ENCODE data around the gene TIMELESS. TPM values are rescaled to one million over a fixed set of nuclear protein-coding genes. Genes with fewer than 3 reads are reported as not detected.
"Not testable (repeated sequence)": the region's sequence is repeated elsewhere in the genome, so short reads cannot be mapped to it uniquely, and the experiment has no call there.

Gene TIMELESS
- total RNA-seq, 1 donor from 2014 or later: 10.5 TPM

DNA sequence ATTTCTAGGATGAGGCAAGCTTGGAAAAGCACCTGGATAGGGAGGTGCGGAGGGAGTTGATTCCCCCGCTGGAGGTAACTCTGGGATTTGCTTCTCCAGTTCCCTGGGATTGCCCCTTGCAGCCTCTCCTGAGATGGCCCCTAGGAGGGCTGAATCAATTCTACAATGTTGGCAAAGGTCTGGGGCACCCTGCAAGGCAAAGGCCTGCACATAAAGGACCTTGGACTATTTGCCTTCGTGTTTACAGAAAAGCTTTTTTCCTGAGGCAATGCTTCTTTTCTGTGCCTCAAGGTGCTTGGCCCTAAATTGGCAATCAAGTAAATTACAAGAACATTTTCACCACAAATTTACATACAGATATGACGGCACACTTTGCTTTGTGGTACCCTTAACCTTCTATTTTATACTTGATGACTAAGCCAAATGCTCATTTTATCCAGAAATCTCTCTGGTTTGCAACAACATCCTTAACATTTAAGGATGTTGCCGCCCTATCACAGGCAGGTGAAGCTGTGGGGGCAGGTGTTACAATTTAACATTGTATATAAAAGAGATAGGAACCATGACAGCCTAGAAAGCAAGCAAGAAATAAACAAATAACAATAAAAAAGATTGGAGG lies 40.3 kb downstream of the TIMELESS start:
- ATAC-seq: no peak

DNA sequence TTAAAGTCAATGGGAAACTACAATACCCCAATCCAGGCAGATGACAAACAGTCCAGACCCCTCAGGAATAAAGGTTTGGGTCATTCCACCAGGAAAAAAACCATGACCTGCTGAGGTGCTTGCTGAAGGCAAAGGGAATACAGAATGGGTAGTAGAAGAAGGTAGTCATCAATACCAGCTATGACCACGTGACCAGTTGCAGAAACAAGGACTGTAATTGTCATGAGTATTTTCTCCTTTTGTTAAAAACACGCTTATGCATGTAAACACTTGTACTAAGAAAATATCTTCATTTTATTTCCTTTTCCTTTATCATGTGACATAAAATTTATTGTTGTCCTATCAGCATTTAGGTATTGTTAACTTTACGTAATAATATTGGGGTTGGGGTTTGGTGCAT lies 45.0 kb downstream of the TIMELESS start:
- not testable (repeated sequence) for ATAC-seq

DNA sequence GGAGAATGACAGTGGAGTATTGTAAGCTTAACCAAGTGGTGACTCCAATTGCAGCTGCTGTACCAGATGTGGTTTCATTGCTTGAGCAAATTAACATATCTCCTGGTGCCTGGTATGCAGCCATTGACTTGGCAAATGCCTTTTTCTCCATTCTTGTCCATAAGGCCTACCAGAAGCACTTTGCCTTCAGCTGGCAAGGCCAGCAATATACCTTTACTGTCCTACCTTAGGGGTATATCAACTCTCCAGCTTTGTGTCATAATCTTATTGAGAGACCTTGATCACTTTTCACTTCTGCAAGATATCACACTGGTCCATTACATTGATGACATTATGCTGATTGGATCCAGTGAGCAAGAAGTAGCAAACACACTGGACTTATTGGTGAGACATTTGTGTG lies 47.6 kb downstream of the TIMELESS start:
- not testable (repeated sequence) for ATAC-seq

DNA sequence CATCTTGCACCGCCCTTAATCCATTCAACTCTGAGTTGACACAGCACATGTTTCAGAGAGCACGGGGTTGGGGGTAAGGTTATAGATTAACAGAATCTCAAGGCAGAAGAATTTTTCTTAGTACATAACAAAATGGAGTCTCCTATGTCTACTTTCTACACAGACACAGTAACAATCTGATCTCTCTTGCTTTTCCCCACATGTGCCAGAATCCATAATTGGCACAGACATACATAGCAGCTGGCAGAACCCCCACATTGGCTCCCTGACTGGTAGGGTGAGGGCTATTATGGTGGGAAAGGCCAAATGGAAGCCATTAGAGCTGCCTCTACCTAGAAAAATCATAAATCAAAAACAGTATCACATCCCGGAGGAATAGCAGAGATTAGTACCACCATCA lies 48.1 kb downstream of the TIMELESS start:
- not testable (repeated sequence) for ATAC-seq

DNA sequence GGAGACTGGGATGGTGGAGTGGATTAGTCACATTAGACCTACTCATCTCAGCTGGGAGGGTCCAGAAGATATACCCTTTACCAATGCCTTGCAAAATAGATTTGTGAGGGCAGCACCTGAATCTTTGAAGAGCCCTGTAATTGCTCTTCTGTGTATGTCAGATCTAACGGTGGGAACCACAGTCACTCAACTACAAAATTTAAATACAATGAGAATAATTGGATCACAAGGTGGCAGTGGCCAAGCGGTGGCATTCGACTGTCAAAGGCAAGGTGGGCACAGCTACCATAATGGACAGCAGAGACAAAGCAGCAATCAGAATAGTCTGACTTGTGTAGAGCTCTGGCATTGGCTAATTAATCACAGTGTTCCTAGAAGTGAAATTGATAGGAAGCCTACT lies 49.8 kb downstream of the TIMELESS start:
- not testable (repeated sequence) for ATAC-seq

DNA sequence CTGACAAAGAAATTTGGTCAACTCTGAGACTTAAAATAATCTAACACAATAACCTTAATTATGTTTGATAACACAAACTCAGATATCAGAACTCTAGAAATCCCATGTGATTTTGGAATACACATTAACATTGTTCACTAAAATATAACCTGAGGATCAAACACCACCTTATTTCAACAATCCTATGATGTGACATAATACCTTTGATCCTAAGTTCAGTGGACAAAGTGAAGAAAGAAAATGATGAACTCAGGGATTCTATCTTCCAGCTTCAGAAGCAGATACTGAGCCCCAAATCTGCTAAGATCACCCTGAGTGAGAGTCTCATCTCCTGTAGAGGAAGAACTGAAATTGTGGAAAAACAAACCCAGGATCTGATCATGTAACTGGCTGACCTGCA lies 50.9 kb downstream of the TIMELESS start:
- no peak for ATAC-seq

DNA sequence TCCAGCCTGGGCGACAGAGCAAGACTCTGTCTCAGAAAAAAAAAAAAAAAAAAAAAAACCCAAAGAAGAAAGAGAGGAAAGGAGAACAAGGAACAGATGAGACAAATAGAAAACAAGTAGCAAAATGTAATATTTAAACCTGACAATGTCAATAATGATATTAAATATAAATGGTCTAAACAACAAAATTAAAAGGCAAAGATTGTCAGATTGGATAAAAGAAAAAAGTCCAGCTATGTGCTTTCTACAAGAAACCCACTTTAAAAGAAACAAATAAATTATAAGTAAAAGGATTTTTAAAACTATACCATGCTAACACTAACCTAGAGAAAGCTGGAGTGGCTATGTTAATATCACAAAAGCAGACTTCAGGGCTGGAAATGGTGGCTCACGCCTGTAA lies 56.9 kb downstream of the TIMELESS start:
- no peak for ATAC-seq

DNA sequence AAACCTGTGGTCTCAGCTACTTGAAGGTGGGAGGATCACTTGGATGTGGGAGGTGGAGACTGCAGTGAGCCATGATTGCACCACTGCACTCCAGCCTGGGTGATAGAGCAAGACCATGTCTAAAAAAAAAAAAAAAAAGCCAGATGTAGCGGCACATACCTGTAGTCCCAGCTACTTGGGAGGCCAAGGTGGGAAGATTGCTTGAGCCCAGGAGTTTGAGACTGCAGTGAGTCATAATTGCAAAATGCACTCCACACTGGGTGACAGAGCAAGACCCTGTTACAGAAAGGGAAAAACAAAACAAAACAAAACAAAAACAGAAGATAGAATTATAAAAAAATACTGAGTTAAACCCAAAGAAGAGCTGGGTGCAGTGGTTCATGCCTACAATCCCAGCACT lies 57.5 kb downstream of the TIMELESS start:
- ATAC-seq: no peak

DNA sequence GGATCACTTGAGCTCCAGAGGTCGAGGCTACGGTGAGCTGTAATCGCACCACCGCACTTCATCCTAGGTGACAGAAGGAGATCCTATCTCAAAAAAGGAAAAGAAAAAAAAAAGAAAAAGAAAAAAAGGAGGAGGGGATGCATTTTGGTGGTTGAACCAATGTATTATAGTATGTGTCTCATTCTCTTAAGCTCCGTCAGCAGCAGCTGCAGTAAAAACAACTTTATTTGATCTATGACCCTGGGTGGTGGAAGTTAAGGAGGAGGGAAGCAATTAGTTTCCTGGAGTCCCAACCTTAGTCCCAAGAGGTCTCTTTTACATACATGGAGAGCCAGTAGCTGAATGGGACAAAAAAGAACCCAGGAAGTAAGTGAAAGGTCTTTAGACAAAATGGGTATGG lies 59.8 kb downstream of the TIMELESS start:
- no peak for ATAC-seq

DNA sequence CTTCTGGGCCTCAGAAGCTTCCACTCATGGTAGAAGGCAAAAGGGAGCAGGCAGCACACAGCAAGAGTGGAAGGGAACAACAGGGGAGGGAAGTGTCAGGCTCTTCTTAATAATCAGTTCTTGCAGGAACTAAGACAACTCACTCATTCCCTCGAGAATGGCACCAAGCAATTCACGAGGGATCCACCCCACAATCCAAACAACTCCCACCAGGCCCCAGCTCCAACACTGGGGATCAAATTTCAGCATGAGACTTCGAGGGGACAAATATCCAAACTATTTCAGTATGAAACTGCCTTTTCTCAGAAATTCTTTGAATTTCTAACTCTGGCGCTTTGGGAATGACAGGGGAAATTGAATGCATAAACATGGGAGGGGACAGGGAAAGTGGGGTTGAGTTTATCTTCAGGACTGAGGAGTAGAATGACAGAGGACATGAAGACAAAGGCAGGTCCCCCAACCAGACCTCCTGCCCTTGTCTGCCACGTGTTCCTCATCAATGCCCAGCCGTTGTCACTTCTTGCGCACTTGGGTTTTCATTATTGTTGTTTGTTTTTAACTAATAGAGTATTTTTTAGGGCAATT lies 62.0 kb downstream of the TIMELESS start:
- ATAC-seq: no peak

DNA sequence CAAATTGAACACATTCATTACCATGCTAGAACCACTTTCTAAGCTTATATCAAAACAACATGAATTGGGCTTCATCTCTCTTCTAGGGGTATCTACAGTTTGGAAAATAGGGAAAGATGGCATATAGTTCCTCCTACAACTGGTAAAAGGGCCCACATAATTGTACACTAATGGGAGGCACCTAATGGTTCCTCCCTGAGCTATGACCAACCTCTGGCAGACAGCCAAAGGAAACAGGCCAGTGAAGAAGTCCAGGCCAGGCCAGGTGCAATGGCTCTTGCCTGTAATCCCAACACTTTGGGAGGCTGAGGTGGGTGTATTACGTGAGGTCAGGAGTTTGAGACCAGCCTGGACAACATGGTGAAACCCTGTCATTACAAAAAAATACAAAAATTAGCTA lies 63.4 kb downstream of the TIMELESS start:
- peak; percentile 66 for ATAC-seq

DNA sequence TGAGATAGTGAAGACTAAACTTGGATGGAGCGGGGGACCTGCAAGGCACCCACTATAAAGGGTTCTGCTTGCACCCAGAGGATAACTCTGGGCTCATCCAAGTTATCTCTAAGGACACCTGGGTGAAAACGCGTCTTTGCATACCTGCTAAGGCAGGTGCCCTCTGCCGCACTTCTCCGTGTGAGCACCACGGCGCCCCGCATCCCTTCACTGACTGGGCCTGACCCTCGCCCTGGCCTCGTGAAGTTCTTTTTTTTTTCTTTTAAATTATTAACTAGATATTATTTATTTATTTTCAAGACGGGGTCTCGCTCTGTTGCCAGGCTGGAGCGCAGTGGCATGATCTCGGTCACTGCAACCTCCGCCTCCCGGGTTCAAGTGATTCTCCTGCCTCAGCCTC lies 66.6 kb downstream of the TIMELESS start:
- no peak for ATAC-seq

DNA sequence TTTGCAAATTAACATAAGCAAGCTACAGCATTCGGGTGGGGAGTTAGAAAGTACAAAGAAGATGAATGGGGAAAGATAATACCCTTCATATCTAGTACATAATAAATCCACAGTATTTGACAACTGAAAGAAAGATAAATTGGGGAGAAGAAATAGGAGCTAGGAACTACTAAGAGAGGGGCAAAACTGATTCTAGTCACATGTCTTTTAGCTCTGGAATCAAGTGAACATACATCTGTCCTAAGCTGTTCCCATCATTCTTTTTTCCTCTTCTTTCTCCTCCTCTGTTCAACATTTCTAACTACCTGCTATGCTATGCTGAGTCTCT lies 71.3 kb downstream of the TIMELESS start:
- ATAC-seq: no peak

DNA sequence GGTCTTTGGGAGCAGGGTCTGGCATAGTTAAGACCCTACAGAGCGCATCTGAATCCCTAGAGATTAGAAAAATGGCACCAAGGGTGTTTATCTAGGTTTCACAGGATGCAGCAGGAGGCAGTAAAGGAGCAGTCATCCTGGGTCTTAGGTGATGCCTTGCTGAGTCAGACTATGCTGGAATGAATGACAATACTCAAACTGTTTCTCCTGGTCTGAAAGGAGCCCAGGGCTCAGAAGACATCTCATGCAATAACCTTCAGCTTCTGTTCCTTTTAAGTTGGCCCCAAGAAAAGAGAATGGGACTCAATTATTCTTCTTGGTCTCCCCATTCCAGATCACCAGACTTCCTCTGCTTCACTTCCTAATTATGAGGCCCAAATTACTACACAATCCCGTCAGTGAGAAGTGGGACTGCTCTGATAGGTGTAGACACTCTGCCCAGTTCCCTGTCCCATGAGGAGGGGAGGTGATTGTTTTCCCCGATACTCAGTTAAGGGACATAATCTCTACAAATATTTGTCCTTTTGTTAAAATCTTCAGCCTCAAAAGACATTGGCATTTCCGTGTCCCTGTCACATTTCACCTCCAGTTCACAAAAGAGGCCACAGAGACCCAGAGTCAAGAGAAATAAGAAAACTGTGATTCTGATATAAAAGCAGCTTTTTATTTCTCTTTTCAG lies 71.8 kb downstream of the TIMELESS start:
- ATAC-seq: peak; percentile 45

DNA sequence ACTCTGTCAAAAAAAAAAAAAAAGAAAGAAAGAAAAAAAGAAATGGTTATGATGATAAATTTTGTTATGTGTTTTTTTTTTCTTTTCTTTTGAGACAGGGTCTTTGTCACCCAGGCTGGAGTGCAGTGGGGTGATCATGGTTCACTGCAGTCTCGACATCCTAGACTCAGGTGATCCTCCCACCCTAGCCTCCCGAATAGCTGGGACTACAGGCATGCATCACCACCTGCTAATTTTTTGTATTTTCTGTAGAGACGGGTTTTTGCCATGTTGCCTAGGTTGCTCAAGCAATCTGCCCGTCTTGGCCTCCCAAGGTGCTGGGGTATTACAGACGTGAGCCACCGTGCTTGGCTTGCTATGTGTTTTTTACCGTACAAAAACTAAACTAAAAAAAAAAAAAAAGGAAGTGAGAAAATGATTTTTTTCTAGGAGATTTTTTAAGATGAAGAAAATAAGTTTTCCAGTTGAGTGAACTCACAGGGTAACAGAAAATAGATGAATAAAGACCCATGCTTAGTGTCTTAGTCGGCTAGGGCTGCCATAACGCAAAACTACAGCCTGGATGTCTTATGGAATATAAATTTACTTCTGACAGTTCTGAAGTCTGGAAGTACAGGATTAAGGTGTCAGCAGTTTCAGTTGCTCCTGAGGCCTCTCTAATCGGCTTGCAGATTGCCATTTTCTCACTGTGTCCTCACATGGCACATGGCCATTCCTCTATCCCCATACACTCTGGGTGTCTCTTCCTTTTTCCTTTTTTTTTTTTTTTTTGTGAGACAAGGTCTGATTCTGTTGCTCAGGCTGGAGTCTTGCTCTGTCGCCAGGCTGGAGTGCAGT lies 73.4 kb downstream of the TIMELESS start:
- ATAC-seq: no peak

DNA sequence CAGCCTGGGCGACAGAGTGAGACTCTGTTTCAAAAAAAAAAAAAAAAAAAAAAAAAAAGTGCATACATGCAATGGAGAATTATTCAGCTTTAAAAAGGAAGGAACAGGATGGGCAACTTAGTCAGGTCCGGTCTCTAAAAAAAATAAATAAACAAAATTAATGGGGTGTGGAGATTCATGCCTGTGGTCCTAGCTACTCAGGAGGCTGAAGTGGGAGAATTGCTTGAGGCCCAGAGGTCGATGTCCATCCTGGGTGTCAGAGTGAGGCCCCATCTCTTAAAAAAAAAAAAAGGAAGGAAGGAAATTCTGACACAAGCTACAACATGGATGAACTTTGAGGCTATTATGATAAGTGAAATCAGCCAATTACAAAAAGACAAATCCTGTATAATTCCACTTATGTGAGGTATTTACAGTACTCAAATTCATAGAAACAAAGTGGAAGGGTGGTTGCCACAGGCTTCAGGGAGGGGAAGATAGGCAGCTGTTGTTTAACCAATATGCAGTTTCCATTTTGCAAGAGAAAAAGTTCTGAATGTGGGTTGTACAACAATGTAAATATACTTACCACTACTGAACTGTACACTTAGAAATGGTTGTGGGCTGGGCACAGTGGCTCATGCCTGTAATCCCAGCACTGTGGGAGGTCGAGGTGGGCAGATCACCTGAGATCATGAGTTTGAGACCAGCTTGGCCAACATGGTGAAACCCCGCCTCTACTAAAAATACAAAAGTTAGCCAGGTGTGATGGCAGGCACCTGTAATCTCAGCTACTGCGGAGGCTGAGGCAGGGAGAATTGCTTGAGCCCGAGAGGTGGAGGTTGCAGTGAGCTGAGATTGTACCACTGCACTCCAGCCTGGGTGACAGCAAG lies 74.3 kb downstream of the TIMELESS start:
- no peak for ATAC-seq

DNA sequence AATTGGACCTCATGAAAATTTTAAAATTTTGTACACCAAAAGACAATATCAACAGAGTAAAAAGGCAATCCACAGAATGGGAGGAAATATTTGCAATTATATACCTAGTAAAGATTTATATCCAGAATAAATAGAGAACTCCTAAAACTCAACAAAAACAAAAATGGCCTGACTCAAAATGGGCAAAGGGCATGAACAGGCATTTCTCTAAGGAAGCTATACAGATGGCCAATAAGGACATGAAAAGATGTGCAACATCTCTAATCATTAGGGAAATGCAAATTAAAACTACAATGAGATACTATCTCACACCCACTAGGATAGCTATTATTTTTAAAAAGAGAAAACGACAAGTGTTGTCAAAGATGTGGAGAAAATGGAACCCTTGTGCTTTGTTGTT lies 75.7 kb downstream of the TIMELESS start:
- ATAC-seq: no peak

DNA sequence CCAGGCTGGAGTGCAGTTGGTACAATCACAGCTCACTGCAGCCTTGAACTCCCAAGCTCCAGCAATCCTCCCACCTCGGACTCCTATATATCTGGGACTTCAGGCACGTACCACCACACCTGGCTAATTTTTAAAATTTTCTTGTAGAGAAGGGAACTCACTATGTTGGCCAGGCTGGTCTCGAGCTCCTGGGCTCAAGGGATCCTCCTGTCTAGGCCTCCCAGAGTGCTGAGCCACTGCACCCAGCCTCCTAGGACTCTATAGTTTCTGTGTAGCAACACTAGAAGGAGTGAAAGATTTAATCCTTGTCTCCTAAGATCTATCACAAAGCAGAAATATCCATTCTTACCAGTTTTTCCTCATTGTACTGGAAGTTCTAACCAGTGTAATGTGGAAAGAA lies 82.3 kb downstream of the TIMELESS start:
- ATAC-seq: no peak
